ENCODE data around the gene TMEM38B.

Gene TMEM38B

GRCh38 chr9:105676351-105676923 lies 17.9 kb upstream of the TMEM38B start:
- TF ChIP-seq ZFP30 (CRISPR knock-in tag; IDR thresholded peaks at IDR 0.05) (no peak), CSDC2 (CRISPR knock-in tag; IDR thresholded peaks at IDR 0.05) (no peak), PPARA (CRISPR knock-in tag; IDR thresholded peaks at IDR 0.05; ENCODE audit: borderline replicate concordance) (no peak), BACH2 (CRISPR knock-in tag; IDR thresholded peaks at IDR 0.05; ENCODE audit: borderline replicate concordance) (no peak), ZFP3 (CRISPR knock-in tag; IDR thresholded peaks at IDR 0.05) (no peak), CSRNP3 (CRISPR knock-in tag; IDR thresholded peaks at IDR 0.05) (no peak)
- TF ChIP-seq, protein P1, sequence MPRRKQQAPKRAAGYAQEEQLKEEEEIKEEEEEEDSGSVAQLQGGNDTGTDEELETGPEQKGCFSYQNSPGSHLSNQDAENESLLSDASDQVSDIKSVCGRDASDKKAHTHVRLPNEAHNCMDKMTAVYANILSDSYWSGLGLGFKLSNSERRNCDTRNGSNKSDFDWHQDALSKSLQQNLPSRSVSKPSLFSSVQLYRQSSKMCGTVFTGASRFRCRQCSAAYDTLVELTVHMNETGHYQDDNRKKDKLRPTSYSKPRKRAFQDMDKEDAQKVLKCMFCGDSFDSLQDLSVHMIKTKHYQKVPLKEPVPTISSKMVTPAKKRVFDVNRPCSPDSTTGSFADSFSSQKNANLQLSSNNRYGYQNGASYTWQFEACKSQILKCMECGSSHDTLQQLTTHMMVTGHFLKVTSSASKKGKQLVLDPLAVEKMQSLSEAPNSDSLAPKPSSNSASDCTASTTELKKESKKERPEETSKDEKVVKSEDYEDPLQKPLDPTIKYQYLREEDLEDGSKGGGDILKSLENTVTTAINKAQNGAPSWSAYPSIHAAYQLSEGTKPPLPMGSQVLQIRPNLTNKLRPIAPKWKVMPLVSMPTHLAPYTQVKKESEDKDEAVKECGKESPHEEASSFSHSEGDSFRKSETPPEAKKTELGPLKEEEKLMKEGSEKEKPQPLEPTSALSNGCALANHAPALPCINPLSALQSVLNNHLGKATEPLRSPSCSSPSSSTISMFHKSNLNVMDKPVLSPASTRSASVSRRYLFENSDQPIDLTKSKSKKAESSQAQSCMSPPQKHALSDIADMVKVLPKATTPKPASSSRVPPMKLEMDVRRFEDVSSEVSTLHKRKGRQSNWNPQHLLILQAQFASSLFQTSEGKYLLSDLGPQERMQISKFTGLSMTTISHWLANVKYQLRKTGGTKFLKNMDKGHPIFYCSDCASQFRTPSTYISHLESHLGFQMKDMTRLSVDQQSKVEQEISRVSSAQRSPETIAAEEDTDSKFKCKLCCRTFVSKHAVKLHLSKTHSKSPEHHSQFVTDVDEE (CRISPR knock-in tag; IDR thresholded peaks at IDR 0.05), result no peak
- no peak for ATAC-seq

GRCh38 chr9:105678163-105678562 lies 16.2 kb upstream of the TMEM38B start:
- no peak for ATAC-seq
- TF ChIP-seq TOX (CRISPR knock-in tag; IDR thresholded peaks at IDR 0.05; ENCODE audit: borderline replicate concordance) (no peak), ZNF565 (CRISPR knock-in tag; conservative IDR thresholded peaks at IDR 0.05; ENCODE audit: low read depth) (no peak), OSR1 (CRISPR knock-in tag; IDR thresholded peaks at IDR 0.05) (no peak), TCF4 (CRISPR knock-in tag; IDR thresholded peaks at IDR 0.05; ENCODE audit: borderline replicate concordance) (no peak), ZNF70 (CRISPR knock-in tag; IDR thresholded peaks at IDR 0.05) (no peak), ISL1 (CRISPR knock-in tag; IDR thresholded peaks at IDR 0.05) (no peak), ZFP30 (CRISPR knock-in tag; IDR thresholded peaks at IDR 0.05) (no peak), RARB (CRISPR knock-in tag; IDR thresholded peaks at IDR 0.05) (no peak), ZC3H10 (CRISPR knock-in tag; IDR thresholded peaks at IDR 0.05) (no peak), ARNTL (CRISPR knock-in tag; IDR thresholded peaks at IDR 0.05; ENCODE audit: borderline replicate concordance, low read depth) (no peak), POU6F1 (CRISPR knock-in tag; IDR thresholded peaks at IDR 0.05; ENCODE audit: borderline replicate concordance, low read depth) (no peak), ZNF8 (CRISPR knock-in tag; IDR thresholded peaks at IDR 0.05) (no peak), BACH2 (CRISPR knock-in tag; IDR thresholded peaks at IDR 0.05; ENCODE audit: borderline replicate concordance) (no peak), CSRNP3 (CRISPR knock-in tag; IDR thresholded peaks at IDR 0.05) (no peak), PATZ1 (CRISPR knock-in tag; IDR thresholded peaks at IDR 0.05; ENCODE audit: borderline replicate concordance) (no peak), SNAI2 (CRISPR knock-in tag; IDR thresholded peaks at IDR 0.05) (no peak)

DNA sequence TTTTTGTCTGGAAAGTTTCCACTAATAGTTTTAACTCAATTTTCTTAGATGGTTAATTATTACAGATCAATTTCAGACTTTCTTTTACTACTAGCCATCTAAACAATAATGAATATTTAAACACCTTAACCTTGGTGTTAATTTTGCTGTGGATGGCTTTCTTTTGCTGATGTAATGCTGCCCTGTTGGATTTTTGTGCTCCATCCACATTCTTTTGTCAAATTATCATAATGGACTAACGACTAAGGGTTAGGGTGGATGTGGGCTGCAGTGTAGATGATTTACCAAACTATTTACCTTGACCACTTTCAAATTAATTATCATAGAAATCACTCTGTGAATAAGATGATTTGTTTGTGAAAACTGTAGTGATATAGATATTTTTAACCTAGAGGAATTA lies 15.6 kb upstream of the TMEM38B start:
- TF ChIP-seq ZFP3 (CRISPR knock-in tag; IDR thresholded peaks at IDR 0.05), result no peak
- TF ChIP-seq ISL1 (CRISPR knock-in tag; IDR thresholded peaks at IDR 0.05), result no peak
- no peak for TF ChIP-seq ZNF565 (CRISPR knock-in tag; conservative IDR thresholded peaks at IDR 0.05; ENCODE audit: low read depth)
- TF ChIP-seq BACH2 (CRISPR knock-in tag; IDR thresholded peaks at IDR 0.05; ENCODE audit: borderline replicate concordance), result no peak
- no peak for TF ChIP-seq CSRNP3 (CRISPR knock-in tag; IDR thresholded peaks at IDR 0.05)
- TF ChIP-seq, protein P1 (CRISPR knock-in tag; IDR thresholded peaks at IDR 0.05), result no peak
- TF ChIP-seq ARNTL (CRISPR knock-in tag; IDR thresholded peaks at IDR 0.05; ENCODE audit: borderline replicate concordance, low read depth), result no peak
- no peak for TF ChIP-seq POU6F1 (CRISPR knock-in tag; IDR thresholded peaks at IDR 0.05; ENCODE audit: borderline replicate concordance, low read depth)
- no peak for TF ChIP-seq ESRRG (CRISPR knock-in tag; IDR thresholded peaks at IDR 0.05)
- no peak for TF ChIP-seq PPARA (CRISPR knock-in tag; IDR thresholded peaks at IDR 0.05; ENCODE audit: borderline replicate concordance)
- ATAC-seq, result no peak
